Astrocyte of the cerebellum (primary cell): ENCODE data around the gene TELO2.
A peak's percentile ranks its signal among the peaks of the same experiment; 100 is the strongest.

Experiments used
- DNase-seq: peaks from one replicate; pipeline ENCODE4 v3.0.0-alpha.2; 2011; ENCODE audit warnings: low read depth
- H3K4me3 ChIP-seq: 2 replicates; pipeline ENCODE4 v1.5.1; 2011; ENCODE audit warnings: mild to moderate bottlenecking, low read depth, low read length, moderate library complexity
- CTCF ChIP-seq: IDR thresholded peaks from 2 replicates; pipeline ENCODE4 v1.5.1; 2012; ENCODE audit warnings: low read length, low read depth, moderate library complexity, mild to moderate bottlenecking; ENCODE audit errors: missing control alignments
- in situ Hi-C: cut with HindIII; loops from 2 replicates; pipeline ENCODE4 v1.10.0; 2017; ENCODE audit warnings: low sequenced_read_pairs

The TELO2 gene

GRCh38 chr16:1492923-1493745, at the start of gene TELO2:
Gene TELO2 (plus strand): TSS chr16:1493360. CDS start chr16:1494282, 922 bp downstream.
- in situ Hi-C loops: loop anchor here (25.0 kb wide), 1 partner anchor 106 kb away; no protein-coding TSS in a partner anchor
- peak within 1 kb of the TSS; percentile 79 for H3K4me3 ChIP-seq
- peak; percentile 33 for DNase-seq
- no peak for TF ChIP-seq CTCF

DNA sequence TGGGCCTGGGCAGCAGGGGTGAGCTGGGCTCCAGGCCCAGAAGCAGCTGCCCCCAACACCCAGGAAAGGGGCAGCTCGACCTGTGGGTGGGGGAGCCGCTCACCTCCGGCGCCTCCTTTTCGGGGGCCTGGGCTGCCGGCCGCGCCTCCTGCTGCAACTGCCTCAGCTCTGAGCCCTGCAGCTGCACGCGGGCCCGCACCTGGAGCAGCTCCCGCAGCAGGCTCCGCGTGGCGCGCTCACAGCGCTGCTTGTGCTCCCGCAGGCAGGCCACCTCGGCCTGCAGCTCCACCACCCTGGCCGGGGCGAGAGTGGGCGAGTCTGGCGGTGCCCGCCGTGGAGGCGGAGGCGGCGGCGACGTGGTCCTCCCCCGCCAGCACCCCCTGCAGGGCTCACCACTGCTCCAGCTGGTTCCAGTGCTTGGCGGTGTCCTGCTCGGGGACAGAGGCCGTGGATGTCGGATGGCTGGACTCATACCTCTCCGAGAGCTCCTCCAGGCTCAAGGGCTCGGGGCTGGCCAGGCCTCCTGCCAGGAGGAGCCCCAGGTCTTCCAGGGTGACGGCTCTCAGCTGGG, 49.7 kb upstream of the TELO2 start:
- no peak overlapping the region for H3K4me3 ChIP-seq
- TF ChIP-seq CTCF: no peak
- in situ Hi-C loops: no loop called here
- no peak for DNase-seq

DNA sequence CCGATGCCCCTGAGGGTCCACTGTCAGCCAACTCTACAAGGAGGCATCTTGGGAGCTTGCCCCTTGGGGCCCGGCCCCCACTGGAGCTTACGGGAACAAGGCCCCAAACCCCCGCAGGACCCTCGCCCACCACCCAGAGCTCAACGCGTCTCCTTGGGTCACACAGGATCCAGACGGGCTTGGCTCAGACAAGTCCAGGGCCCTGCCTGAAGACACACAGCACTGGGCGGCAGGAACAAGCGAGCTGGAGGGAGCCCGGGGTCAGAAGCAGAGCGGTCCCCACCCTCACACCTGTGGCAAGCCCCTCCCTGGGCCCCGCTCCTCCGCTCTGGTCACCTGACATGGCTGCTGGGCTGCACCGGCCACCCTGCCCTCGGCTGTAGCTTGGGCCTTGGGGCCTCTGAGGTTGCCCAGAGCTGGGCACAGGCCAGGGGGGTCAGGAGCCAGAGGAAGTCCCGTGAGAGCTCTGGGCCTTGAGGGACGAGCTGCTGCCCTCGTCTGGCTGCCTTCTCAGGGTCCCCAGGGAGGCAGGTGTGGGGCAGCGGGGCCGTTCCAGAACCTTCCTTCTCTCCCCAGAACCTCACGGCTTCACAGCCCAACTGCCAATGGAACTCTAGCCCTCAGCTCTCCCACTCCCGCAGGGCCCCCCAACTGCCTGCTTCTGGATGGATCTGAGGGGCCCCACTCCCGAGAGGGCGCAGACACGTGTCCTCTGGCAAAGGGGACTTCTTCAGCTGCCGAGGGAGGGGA, 49.0 kb upstream of the TELO2 start, which contains the start of gene CCDC154:
CCDC154 (minus strand) TSS at position 577 of the 750 bp plus-strand sequence; CDS start at position 343, 234 bp downstream.
- TF ChIP-seq CTCF: no peak
- in situ Hi-C loops: no loop called here
- DNase-seq: no peak
- H3K4me3 ChIP-seq: no peak within 1 kb of the TSS

GRCh38 chr16:1444730-1445517, 48.2 kb upstream of the TELO2 start:
- DNase-seq: no peak
- in situ Hi-C loops: no loop called here
- H3K4me3 ChIP-seq: no peak overlapping the region
- TF ChIP-seq CTCF: no peak

DNA sequence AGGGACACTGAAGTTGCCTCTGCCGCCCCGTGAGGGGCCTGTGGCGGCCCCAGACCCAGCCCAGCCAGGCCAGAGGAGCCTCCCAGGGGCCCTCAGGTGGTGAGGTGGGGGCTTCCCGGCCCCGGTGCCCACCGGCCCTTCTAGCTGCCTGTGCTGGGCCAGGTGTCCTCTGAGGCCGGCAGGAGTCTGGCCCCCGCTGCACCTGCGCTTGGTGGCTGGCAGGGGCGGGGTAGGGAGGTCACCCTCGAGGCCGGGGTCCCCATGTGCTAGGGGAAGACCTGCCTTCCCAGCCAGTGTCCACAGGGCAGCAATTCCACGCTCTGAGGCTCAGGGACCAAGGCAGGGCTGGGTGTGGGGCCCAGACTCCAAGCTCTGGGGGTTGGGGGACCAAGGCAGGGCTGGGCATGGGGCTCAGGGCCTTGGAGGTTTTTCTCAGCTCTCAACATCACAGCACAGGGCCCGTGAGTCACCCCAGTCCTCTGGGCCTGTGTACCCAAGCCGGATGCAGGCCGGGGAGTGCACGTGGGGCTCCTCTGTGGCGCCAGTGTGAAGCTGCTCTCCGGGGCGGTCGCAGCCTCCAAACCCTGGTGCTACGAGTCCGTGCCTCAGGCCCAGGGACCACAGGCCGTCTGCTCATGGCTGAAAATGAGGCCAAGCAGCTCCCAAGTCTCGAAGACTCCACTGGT, 47.5 kb upstream of the TELO2 start:
- in situ Hi-C loops: no loop called here
- no peak for DNase-seq
- no peak overlapping the region for H3K4me3 ChIP-seq
- TF ChIP-seq CTCF: no peak
